ENCODE results near the gene TMEM121.

GRCh38 chr14:105578070-105578469 is 51.7 kb downstream of the TMEM121 start:
- TF ChIP-seq CTCF (IDR thresholded peaks at IDR 0.05; ENCODE audit: insufficient read depth, low read length, poor library complexity, severe bottlenecking) = no peak
- TF ChIP-seq EZH2phosphoT487 (conservative IDR thresholded peaks at IDR 0.05; ENCODE audit: low read length) = no peak
